GM18870 (cell line): Measurements from ENCODE around the gene TAX1BP1.
"Not testable (repeated sequence)": the region's sequence is repeated elsewhere in the genome, so short reads cannot be mapped to it uniquely, and the experiment has no call there.

ENCODE experiments used
- ATAC-seq: cut with Tn5 transposase; IDR thresholded peaks from one replicate; pipeline ENCODE4 v1.9.1; 2021; ENCODE audit warnings: moderate library complexity; ENCODE audit not compliant: unreplicated experiment

TAX1BP1 gene

GRCh38 chr7:27737616-27738015 is 2.3 kb upstream of the TAX1BP1 start:
- ATAC-seq: no peak

GRCh38 chr7:27739301-27739908 is 557 bp upstream of the TAX1BP1 start:
- ATAC-seq: peak; percentile 39

GRCh38 chr7:27740449-27741086 is 606 bp downstream of the TAX1BP1 start:
- ATAC-seq: peak; percentile 59

- not testable (repeated sequence) for ATAC-seq
These were observed 2.2 kb downstream of the TAX1BP1 start for GRCh38 chr7:27742091-27742710.

- ATAC-seq: no peak
These were observed 5.2 kb downstream of the TAX1BP1 start for GRCh38 chr7:27745064-27745583.

GRCh38 chr7:27746486-27746885 is 6.5 kb downstream of the TAX1BP1 start:
- no peak for ATAC-seq

- ATAC-seq: no peak
These were observed 7.0 kb downstream of the TAX1BP1 start for GRCh38 chr7:27746978-27747377.

- no peak for ATAC-seq
These were observed 7.8 kb downstream of the TAX1BP1 start for GRCh38 chr7:27747589-27748368.

GRCh38 chr7:27750316-27750715 is 10.4 kb downstream of the TAX1BP1 start:
- no peak for ATAC-seq

GRCh38 chr7:27751888-27752660 is 12.1 kb downstream of the TAX1BP1 start:
- ATAC-seq: no peak

GRCh38 chr7:27753863-27754262 is 13.9 kb downstream of the TAX1BP1 start:
- ATAC-seq: no peak

- no peak for ATAC-seq
These were observed 16.3 kb downstream of the TAX1BP1 start for GRCh38 chr7:27756298-27756697.

GRCh38 chr7:27759491-27759890 is 19.5 kb downstream of the TAX1BP1 start:
- ATAC-seq: no peak

GRCh38 chr7:27762062-27762461 is 22.1 kb downstream of the TAX1BP1 start:
- no peak for ATAC-seq

- ATAC-seq: no peak
These were observed 24.1 kb downstream of the TAX1BP1 start for GRCh38 chr7:27763983-27764508.

GRCh38 chr7:27765841-27766240 is 25.9 kb downstream of the TAX1BP1 start:
- no peak for ATAC-seq

- ATAC-seq: no peak
These were observed 27.4 kb downstream of the TAX1BP1 start for GRCh38 chr7:27767374-27767773.

- ATAC-seq: no peak
These were observed 31.1 kb downstream of the TAX1BP1 start for GRCh38 chr7:27771111-27771510.

GRCh38 chr7:27774717-27775328 is 34.9 kb downstream of the TAX1BP1 start:
- ATAC-seq: no peak

GRCh38 chr7:27775782-27776181 is 35.8 kb downstream of the TAX1BP1 start:
- no peak for ATAC-seq
